COR-L47 (cell line): ENCODE data around the gene SYN1.
"Not testable (repeated sequence)": the region's sequence is repeated elsewhere in the genome, so short reads cannot be mapped to it uniquely, and the experiment has no call there.

ENCODE experiments used
- DNase-seq: peaks from one replicate; lab custom pipeline; 2025; lab: John Stamatoyannopoulos, UW

Gene SYN1

DNA sequence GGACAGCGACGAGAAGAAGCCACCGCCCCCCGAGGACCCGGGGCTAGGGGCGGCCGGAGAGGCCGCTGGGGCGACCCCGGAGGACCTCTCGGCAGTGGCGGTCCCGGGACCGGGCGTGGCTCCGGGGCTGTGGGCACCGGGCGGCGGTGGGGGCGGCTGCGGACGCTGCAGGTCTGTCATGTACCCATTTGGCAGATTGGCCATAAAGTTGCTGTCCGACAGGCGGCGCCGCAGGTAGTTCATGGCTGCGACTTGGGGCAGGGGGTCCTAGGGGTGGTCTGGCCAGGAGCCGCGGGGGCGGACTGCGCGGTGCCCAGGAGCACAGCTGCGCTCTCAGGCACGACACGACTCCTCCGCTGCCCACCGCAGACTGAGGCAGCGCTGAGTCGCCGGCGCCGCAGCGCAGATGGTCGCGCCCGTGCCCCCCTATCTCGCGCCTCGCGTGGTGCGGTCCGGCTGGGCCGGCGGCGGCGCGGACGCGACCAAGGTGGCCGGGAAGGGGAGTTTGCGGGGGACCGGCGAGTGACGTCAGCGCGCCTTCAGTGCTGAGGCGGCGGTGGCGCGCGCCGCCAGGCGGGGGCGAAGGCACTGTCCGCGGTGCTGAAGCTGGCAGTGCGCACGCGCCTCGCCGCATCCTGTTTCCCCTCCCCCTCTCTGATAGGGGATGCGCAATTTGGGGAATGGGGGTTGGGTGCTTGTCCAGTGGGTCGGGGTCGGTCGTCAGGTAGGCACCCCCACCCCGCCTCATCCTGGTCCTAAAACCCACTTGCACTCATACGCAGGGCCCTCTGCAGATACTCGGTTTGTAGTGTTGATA, at the start of gene SYN1:
Gene SYN1 (minus strand): TSS at position 372 of the 817 bp plus-strand sequence. CDS start 129 bp downstream, at position 243.
- DNase-seq, result peak; percentile 70

DNA sequence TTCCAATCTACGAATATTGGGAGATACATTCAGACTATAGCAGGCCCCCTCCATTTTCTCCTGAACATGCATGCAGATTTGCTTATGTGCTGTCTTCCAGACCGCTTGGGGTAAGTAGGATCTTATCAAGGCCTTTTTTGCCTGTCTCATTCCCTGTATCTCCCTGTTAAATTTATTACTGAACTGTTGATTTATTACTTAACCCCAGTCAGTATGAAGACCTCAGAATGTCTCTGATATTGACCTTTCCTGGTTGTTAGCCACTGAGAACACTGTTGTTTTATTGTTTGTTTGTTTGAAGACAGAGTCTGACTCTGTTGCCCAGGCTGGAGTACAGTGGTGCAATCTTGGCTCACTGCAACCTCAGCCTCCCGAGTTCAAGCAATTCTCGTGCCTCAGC, 46.1 kb upstream of the SYN1 start:
- DNase-seq, result not testable (repeated sequence)

DNA sequence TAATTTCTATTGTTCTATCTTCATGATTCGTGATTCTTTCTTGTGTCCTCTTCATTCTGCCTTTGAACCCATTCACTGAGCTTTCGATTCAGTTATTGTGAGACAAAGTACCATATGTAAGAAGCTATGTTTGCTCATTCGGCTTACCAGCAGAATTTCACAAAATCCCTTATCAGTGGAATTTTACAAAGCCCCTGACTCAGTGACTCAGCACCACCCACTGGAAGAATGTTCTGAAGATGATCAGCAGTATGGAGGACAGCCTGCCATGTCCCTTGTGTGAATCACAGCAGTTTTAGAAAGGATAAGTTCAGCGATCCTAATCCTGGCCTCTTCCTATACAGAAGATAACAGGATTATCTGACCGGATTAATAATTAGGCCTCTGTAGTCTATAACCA, 45.1 kb upstream of the SYN1 start:
- no peak for DNase-seq

DNA sequence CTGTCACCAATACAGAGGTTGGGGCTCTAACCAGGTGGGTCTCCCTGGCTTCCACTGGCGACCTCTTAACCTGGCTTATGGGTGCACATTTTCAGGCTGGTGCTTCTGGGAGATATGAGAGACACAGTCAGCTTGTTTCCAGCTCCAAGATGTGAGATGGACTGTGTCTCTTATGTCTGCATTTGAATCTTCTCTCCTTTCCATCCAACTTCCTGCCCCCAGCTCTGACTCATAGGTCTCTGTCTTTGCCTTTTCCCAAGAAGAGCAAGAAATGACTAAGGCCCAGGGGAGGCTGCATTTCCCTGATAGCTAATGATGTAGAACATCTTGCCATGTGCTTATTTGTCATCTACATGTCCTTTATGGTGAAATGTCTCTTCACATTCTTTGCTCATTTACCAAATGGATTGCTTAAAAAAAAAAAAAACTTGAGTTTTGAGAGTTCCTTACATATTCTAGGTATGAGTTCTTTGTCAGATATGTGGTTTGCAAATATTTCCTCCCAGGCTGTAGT, 42.5 kb upstream of the SYN1 start:
- DNase-seq, result no peak

DNA sequence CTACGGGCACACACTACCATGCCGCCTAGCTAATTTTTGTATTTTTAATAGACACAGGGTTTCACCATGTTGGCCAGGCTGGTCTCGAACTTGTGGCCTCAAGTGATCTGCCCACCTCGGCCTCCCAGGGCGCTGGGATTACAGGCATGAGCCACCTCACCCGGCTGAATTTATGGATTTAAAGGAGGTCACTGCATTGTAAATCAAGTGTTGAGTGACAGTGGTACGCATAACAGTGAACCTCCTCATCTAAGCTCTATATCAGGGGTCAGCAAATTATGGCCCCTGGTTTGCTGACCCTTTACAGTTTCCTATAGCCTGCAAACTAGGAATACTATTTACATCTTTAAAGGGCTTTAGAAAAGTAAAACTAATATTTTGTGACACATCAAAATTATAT, 41.9 kb upstream of the SYN1 start:
- DNase-seq, result no peak

DNA sequence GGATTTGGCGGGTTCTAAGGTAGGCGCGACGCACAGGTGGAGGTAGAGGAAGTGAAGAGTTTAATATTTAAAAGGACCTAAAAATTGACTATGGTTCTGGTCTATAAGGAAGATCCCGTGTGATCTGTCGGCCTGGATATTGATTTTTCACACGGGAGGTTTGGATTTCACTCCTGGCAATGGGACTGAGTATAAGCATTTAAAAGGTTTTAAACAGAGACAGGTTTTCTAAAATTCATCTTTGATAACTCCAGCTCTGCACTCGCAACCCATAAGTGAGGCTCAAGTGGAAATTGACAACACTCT, 39.7 kb upstream of the SYN1 start:
- DNase-seq, result no peak

DNA sequence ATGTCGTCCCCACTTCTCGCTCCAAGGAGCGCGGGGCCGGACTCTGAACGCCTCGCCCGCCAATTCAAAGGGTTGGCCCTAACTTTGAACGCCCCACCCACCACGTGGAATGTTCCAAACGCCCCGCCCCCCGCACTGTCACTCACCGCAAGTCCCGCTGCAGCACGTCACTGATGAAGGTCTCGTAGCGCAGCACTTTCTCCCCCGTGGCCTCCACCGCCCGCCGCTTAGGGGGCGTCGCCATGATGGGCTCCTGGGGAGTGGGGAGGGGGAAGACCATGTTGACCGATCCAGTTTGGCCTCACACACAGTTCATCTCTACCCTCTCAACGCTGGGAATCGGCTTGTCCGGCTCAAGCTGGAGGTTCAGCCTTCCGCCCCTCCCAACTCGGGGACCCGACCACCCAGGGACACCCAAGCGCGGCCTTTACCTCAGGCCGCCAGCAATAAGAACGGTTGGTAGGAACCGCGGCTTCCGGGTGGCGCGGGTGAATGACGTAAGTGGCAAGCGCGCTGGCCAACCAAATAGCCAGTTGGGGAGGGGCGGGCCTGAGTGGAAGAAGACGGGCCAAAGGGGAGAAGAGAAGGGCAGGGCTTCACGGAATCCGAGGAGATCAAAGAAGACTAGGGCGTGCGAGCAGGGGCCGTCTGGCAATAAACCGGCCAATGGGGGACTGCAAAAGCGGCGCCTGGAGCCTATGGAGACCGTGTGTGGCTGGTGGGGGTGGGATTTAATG, 39.2 kb upstream of the SYN1 start, which contains the start of gene UXT:
Gene UXT (minus strand): TSS at position 497 of the 737 bp plus-strand sequence. CDS start 253 bp downstream, at position 244.
- DNase-seq, result peak; percentile 93

DNA sequence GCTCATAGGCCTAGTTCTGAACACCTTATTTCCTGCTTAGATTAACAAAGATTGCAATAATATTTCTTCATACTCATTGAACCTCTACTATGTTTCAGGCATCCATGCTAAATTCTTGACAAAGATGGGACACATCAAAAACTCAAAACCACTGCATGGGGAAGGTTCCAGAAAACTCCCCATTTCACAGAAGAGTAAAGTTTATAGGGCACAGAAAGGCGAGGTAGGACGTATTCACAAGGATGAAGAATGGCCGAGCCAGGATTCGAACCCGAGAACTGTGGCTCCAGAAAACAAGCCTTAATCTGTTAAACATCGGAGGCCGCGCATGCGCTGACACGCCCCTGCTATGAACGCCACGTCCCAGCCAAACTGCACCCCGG, 38.6 kb upstream of the SYN1 start:
- DNase-seq, result no peak

DNA sequence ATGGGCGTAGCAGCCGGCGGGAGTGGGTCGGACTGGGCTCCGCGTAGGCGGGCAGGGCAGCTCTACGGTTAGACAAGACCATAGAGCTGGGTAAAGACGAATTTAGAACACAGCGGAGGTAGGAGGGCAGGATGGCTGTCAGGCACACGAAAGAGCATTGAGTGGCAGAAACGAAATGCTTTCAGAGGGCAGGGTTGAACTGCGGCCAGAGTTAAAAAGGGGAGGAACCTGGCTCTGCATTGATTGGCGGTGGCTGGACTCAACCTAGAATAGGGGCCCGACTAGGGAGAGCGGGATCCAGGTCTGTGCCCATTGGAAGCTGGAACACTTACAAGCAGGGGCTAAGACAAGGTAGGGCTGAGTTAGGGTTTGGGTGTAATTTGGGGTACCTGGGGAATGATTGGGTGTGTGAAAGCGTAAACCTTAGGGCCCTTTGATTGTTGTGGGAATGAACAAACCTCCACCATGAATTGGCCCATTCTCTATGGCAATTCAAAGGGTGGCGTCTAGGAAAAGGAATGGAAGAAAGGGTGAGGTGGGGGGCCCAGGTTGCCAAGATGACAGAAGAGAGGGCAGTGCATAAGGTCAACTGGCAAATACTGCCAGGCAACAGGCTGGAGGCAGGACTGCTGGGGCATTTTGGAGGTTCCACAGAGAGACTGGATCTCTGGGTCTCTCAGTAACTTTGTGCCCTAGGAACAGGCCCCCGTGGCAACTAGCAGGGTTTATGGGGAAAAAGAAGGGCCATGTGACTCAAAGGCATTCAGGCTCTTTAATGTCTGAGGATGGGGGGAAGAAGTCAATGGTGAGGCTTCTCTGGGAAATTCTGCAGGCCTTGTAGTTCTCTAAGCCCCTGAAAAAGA, 31.6 kb upstream of the SYN1 start:
- no peak for DNase-seq

DNA sequence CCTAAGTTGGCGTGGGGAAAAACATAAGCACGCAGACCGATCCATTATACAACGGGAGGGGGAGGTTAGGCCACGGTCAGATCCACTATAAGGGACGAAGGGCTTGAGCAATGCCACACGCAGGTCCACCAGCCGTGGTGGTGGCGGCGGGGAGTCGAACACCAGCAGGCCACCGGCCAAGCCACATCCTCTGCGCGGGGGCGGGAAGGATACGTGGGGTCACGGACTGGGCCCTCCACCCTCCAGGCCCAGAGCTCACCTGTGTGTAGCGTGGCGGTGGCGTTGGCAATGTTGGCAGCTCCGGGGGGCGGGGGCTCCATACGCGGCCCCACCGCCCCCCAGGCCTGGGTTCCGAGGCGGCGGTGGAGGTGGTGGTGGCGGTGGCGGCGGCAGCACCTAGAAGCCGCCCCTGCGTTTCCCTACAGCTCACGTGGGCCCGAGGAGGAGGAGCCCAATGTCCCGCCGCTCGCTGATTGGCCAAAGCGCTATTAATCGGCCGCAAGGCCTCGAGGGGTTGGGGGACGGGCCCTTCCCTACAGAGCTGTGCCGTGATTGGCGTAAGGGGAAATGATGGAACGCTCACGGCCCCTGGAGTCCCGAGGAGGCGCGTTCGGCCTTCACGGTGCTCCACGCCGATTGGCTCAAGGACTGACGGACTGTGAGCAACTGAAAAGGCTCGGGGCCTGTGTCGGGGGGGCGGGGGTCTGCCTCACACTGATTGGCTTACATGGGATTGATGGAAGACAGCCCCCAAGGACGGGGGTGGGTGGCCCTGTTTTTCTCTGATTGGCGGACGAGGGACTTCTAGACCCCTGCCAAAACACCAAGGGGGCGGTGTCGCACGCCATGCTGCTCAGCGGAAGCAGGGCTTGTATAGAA, 30.7 kb upstream of the SYN1 start, which contains the start of gene ELK1:
Gene ELK1 (minus strand): TSS at position 400 of the 879 bp plus-strand sequence. CDS start 9,122 bp downstream, outside the sequence.
- DNase-seq, result peak; percentile 96

DNA sequence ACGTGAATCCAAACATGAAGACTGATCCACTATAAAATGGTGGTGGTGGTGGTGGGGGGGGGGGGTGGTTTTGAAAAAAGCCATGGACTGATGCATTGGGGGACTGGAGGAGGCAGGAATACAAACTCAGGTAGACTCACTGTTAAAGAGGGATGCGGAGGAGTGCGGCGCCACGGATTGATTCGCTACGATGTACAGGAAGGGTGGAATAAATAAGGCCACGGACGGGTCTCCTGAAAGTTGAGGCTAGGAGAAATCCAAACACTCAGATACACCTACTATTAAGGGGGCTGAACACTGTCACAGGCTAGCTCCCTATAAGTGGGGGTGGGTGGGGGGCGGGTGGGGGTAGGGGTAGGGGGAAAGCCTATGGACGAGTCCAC, 30.1 kb upstream of the SYN1 start:
- no peak for DNase-seq

DNA sequence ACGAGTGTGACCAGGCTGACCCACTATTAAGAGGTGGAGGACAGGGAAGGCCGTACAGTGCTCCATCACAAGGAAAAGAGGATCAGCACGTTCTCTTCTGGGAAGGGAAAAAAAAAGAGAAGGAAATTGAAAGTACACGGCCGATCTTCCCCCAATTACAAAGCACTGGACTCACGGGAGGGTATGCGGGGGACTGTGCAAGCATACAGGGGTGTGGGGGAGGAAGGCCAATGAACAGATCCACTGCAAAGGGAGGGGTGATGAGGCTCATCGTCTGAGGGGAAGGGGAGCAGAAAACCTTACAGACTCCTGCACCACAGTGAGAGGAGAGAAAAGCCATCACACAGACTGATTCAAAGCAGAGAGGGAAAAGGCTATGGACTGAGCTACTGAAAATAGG, 29.6 kb upstream of the SYN1 start:
- no peak for DNase-seq

DNA sequence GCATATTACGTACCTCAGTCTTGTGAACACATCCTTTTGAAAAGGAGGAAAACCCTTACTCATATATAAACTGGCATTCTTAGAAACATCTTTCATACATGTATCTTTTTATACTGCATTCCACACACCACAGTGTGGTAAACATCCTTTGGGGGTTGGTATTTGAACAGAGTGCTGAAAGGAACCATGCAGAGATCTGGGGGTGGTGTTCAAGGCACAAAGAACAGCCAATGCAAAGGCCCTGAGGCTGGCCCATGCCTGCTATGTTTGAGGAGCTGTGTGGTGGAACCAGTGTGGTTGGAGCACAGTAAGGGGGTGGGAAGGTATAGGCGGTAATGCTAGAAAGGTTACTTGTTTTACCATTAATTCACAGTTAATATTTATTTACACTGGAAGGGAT, 28.7 kb upstream of the SYN1 start:
- DNase-seq, result no peak

DNA sequence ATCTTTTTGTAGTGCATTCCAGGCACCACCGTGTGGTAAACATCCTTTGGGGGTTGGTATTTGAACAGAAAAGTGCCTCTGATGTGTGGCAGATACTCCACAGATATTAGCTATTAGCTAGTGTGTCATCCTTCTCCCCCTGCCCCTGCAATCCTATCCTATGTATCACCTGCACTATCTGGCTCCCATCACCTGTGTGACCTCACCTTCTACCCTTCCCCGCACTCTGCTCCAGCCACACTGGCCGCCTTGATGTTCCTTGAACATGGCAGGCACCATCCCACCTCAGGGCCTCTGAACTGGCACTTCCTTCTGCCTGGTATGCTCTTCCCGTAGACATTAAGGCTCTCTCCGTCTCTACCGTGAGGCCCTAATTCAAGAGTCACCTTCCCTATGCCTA, 27.0 kb upstream of the SYN1 start:
- DNase-seq, result no peak

DNA sequence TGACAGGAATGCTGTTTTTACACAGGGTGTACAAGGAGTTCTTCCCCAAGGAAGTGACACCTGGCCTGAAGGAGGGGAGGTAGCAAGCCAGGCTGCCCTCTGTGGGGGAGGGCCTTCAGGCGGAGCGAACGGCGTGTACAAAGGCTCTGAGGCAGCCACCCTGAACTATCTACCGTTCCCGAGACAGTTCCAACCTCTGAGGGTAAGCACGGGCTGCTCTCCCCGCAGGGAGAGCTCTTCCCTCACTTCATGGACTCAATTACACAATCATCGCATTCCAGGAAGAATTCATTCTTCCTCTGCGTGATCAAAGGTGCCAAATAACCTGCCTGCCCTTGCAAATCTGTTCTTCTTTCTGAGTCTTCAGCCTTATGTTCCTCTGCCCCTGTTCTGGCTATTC, 25.9 kb upstream of the SYN1 start:
- DNase-seq, result no peak

DNA sequence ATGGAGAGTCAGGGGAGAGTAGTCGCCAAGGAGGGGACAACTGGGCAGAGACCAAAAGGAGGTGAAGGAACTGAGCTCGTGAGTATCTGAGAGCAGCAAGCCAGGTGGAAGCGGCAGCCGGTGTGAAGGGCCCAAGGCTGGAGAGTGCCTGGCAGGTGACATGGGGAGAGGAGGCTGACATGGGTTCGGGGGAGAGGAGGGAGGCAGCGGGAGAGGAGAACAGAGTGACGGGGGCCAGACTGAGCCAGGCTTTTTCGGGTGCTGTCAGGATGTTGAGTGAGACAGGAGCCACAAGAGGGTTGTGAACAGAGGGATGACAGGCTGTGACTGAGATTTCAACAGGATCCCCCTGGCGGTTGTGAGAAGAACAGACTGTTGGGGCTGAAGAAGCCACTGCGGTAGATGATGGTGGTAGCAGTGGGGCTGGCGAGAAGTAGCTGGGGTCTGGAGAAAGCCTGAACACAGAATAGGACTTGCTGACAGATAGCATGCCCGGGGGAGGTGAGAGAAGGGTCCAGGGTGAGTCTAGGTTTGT, 25.0 kb upstream of the SYN1 start:
- no peak for DNase-seq

DNA sequence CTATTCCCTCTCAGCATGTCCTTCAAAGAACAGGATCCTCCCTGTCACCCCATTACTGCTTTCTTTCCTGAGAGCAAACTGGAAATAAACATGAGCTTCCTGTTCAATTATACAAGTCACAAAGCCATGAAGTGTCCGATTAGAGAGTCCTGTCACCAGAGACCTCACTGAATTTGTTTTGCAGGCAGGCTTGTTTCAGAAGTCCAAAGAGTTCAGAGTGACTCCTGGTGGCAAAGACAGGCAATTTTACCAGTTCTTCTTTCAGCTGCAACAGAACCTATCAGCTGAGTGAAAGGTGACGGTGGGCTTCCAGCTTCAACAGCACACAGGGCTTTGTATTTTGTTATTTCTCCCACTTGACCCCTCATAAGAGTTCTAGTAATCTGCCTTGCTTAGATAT, 24.3 kb upstream of the SYN1 start:
- no peak for DNase-seq

DNA sequence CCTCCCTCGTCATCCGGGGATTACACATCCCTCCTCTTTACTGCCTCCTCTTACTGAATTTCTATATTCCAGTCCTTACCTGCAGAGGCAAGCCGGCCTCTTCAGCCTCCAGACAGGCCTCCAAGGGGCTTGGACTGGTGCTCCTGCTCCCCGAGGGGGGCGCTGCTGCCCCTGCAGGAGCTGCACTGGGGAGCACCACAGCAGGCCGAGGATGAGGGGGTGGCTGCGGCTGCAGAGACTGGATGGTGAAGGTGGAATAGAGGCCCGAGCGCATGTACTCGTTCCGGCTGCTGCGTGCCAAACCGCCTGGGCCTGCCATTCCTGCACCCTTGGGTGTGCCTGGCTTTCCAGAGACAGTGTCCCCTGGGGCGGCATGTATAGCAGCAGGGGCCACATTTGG, 19.2 kb upstream of the SYN1 start:
- DNase-seq, result no peak

DNA sequence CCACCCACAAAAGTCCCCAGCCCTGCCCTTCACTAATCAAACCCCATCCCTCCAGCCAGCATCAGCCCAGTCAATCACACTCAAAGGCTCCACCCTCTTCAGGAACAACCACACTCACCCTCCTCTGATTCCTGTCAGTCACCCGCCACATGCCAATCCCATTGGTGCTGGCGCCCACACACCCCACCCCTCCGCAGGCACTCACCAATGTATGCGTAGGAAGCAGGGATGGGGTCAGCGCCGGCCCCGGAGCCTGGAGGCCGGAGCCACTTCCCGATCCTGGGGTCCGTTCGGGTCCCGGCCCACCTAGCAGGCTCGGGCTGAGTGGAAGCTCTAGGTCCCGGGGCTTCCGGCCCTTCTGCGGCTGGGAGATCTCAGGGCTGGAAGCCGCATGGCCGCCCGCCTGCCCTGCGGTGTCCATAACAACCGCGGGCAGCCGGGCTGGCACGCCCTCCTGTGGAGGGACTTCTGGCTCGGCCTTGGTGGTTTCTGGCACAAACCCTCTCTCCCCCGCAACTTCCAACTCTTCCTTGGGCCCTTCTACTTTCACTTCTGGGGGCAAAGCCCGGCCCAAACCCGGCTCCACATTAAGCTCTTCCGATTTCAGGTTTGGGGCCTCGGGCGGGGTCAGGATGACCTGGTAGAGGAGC, 18.0 kb upstream of the SYN1 start:
- no peak for DNase-seq

DNA sequence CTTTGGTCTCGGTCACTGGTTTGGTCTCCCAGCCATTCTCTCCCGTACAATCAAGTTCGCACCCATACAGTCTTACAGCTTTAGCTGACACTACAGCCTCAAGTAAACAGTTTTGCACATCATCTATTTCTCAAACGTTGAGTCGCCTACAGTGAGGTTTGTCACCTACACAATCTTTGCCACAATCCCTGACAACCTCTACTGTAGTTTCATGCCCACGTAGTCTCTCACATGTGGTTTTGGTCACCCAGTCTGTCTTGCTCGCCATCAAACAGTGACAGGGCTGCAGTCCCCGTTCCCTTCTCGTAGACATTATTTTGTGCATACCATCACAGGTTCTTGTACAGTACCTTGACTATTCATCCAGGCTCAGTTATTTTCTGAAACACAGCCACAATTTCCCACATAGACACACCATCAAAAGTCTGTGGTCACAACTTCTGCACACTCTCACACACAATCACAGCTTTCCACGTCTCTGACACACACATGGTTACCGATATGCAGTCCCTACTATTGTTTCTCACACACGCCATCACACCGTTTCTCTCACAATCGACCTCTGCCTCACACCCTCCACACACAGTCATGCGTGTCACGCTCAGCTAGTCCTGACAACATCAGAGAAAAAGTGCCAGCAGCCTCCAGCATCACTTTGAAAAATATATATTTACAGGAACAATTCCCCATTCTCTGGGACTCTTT, 15.4 kb upstream of the SYN1 start:
- no peak for DNase-seq
